Liver (tissue), 3 donors: ENCODE measurements around the gene FSCN2.

Experiments used
- EGR1 ChIP-seq, 2 donors: IDR thresholded peaks; 2 replicates each; pipeline ENCODE4 v1.6.1; 2016 to 2018; ENCODE audit warnings: antibody characterized with exemption in 2 of 2, low read depth in 2 of 2
- GABPA ChIP-seq, 2 donors: IDR thresholded peaks in 1 of 2; conservative IDR thresholded peaks in 1 of 2; 2 replicates each; pipeline ENCODE4 v1.6.1; 2016; ENCODE audit warnings: antibody characterized with exemption in 2 of 2, mild to moderate bottlenecking in 1 of 2, moderate library complexity in 1 of 2
- HNF4A ChIP-seq, 2 donors: conservative IDR thresholded peaks; 2 replicates each; pipeline ENCODE4 v1.6.1; 2016; ENCODE audit warnings: antibody characterized with exemption in 2 of 2, mild to moderate bottlenecking in 2 of 2
- NR2F2 ChIP-seq: IDR thresholded peaks from 2 replicates; pipeline ENCODE4 v1.6.1; 2016; ENCODE audit warnings: antibody characterized with exemption
- RAD21 ChIP-seq, 2 donors: IDR thresholded peaks; 2 replicates each; pipeline ENCODE4 v1.6.1; 2016; ENCODE audit warnings: antibody characterized with exemption in 2 of 2, mild to moderate bottlenecking in 2 of 2
- SP1 ChIP-seq: IDR thresholded peaks from 2 replicates; pipeline ENCODE4 v1.6.1; 2018; ENCODE audit warnings: antibody characterized with exemption, mild to moderate bottlenecking
- TAF1 ChIP-seq: conservative IDR thresholded peaks from 2 replicates; pipeline ENCODE4 v1.6.1; 2016; ENCODE audit warnings: antibody characterized with exemption, mild to moderate bottlenecking
- YY1 ChIP-seq: IDR thresholded peaks from 2 replicates; pipeline ENCODE4 v1.6.1; 2016; ENCODE audit warnings: antibody characterized with exemption, mild to moderate bottlenecking
- TF ChIP-seq, protein P1 (sequence below): fragments of 150-350 bp; IDR thresholded peaks from 2 replicates; pipeline ENCODE4 v1.5.1; 2017; ENCODE audit warnings: improper control_type of control experiment, low read depth, low read length; ENCODE audit not compliant: missing input control
- TF ChIP-seq, protein P2 (sequence below): IDR thresholded peaks from 2 replicates; pipeline ENCODE4 v1.6.1; 2016; ENCODE audit warnings: antibody characterized with exemption
- TF ChIP-seq, protein P3 (sequence below): IDR thresholded peaks from 2 replicates; pipeline ENCODE4 v1.6.1; 2016; ENCODE audit warnings: antibody characterized with exemption
- TF ChIP-seq, protein P4 (sequence below): IDR thresholded peaks from 2 replicates; pipeline ENCODE4 v1.6.1; 2016; ENCODE audit warnings: antibody characterized with exemption, mild to moderate bottlenecking
- TF ChIP-seq, protein P5 (sequence below): IDR thresholded peaks from 2 replicates; pipeline ENCODE4 v1.6.1; 2016; ENCODE audit warnings: antibody characterized with exemption
- donor health status: healthy.
- donor health status: healthy.

DNA sequence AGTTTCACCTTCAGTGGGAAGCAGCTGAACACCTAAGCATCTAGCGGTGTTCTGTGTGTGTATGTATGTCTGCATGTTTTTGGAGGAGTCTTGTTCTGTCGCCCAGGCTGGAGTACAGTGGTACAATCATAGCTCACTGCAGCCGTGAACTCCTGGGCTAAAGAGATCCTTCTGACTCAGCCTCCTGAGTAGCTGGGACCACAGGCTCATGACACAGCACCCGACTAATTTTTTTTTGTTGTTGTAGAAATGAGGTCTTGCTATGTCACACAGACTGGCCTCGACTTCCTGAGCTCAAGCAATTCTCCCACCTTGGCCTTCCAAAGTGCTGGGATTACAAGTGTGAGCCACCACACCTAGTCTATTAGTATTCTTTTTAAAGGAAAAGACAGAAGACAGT lies 54.2 kb downstream of the FSCN2 start:
- TF ChIP-seq, protein P1, sequence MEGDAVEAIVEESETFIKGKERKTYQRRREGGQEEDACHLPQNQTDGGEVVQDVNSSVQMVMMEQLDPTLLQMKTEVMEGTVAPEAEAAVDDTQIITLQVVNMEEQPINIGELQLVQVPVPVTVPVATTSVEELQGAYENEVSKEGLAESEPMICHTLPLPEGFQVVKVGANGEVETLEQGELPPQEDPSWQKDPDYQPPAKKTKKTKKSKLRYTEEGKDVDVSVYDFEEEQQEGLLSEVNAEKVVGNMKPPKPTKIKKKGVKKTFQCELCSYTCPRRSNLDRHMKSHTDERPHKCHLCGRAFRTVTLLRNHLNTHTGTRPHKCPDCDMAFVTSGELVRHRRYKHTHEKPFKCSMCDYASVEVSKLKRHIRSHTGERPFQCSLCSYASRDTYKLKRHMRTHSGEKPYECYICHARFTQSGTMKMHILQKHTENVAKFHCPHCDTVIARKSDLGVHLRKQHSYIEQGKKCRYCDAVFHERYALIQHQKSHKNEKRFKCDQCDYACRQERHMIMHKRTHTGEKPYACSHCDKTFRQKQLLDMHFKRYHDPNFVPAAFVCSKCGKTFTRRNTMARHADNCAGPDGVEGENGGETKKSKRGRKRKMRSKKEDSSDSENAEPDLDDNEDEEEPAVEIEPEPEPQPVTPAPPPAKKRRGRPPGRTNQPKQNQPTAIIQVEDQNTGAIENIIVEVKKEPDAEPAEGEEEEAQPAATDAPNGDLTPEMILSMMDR, result no peak
- TF ChIP-seq RAD21 (IDR thresholded peaks at IDR 0.05) (no peak), TAF1 (no peak), YY1 (no peak), SP1 (no peak), HNF4A (conservative IDR thresholded peaks at IDR 0.05) (no peak), EGR1 (IDR thresholded peaks at IDR 0.05; ENCODE audit: low read depth in 2 of 2) (no peak), GABPA (IDR thresholded peaks at IDR 0.05 in 1 of 2, conservative IDR thresholded peaks at IDR 0.05 in 1 of 2) (no peak), NR2F2 (no peak)
- TF ChIP-seq, protein P2, sequence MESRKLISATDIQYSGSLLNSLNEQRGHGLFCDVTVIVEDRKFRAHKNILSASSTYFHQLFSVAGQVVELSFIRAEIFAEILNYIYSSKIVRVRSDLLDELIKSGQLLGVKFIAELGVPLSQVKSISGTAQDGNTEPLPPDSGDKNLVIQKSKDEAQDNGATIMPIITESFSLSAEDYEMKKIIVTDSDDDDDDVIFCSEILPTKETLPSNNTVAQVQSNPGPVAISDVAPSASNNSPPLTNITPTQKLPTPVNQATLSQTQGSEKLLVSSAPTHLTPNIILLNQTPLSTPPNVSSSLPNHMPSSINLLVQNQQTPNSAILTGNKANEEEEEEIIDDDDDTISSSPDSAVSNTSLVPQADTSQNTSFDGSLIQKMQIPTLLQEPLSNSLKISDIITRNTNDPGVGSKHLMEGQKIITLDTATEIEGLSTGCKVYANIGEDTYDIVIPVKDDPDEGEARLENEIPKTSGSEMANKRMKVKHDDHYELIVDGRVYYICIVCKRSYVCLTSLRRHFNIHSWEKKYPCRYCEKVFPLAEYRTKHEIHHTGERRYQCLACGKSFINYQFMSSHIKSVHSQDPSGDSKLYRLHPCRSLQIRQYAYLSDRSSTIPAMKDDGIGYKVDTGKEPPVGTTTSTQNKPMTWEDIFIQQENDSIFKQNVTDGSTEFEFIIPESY, result no peak
- TF ChIP-seq, protein P3, sequence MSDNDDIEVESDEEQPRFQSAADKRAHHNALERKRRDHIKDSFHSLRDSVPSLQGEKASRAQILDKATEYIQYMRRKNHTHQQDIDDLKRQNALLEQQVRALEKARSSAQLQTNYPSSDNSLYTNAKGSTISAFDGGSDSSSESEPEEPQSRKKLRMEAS, result no peak
- TF ChIP-seq, protein P4, sequence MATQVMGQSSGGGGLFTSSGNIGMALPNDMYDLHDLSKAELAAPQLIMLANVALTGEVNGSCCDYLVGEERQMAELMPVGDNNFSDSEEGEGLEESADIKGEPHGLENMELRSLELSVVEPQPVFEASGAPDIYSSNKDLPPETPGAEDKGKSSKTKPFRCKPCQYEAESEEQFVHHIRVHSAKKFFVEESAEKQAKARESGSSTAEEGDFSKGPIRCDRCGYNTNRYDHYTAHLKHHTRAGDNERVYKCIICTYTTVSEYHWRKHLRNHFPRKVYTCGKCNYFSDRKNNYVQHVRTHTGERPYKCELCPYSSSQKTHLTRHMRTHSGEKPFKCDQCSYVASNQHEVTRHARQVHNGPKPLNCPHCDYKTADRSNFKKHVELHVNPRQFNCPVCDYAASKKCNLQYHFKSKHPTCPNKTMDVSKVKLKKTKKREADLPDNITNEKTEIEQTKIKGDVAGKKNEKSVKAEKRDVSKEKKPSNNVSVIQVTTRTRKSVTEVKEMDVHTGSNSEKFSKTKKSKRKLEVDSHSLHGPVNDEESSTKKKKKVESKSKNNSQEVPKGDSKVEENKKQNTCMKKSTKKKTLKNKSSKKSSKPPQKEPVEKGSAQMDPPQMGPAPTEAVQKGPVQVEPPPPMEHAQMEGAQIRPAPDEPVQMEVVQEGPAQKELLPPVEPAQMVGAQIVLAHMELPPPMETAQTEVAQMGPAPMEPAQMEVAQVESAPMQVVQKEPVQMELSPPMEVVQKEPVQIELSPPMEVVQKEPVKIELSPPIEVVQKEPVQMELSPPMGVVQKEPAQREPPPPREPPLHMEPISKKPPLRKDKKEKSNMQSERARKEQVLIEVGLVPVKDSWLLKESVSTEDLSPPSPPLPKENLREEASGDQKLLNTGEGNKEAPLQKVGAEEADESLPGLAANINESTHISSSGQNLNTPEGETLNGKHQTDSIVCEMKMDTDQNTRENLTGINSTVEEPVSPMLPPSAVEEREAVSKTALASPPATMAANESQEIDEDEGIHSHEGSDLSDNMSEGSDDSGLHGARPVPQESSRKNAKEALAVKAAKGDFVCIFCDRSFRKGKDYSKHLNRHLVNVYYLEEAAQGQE, result no peak
- TF ChIP-seq, protein P5, sequence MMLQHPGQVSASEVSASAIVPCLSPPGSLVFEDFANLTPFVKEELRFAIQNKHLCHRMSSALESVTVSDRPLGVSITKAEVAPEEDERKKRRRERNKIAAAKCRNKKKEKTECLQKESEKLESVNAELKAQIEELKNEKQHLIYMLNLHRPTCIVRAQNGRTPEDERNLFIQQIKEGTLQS, result no peak
